Measurements from ENCODE around the gene UFD1.
A peak's percentile ranks its signal among the peaks of the same experiment; 100 is the strongest.

- peak in 1 of 7 experiments; percentile 17 for TF ChIP-seq CTCF (IDR thresholded peaks at IDR 0.05)
- peak; percentile 88 to 96 (median 88) for TF ChIP-seq POLR2AphosphoS5 (IDR thresholded peaks at IDR 0.05)
- TF ChIP-seq POLR2A (IDR thresholded peaks at IDR 0.05) = peak in 1 of 4 donors; percentile 6
Observed at GRCh38 chr22:19432133-19432851, 46.7 kb downstream of the UFD1 start, which contains the start of gene MRPL40.
